ENCODE measurements around the gene BPIFB6.

BPIFB6 gene

GRCh38 chr20:33086052-33086722 lies 54.7 kb downstream of the BPIFB6 start:
- H3K27ac ChIP-seq = no peak overlapping the region
- no peak overlapping the region for H3K9ac ChIP-seq (ENCODE audit: insufficient read length)
- DNase-seq (ENCODE audit: low read depth, low spot score) = no peak
- no peak for TF ChIP-seq EZH2 (IDR thresholded peaks at IDR 0.05)
- TF ChIP-seq FOXP2 (optimal IDR thresholded peaks at IDR 0.05; ENCODE audit: control extremely low read depth, extremely low read length, insufficient read depth) = no peak
- TF ChIP-seq POLR2AphosphoS5 (IDR thresholded peaks at IDR 0.05; ENCODE audit: borderline replicate concordance, low read depth, low read length) = no peak
- H3K4me3 ChIP-seq = no peak overlapping the region
- H3K36me3 ChIP-seq (ENCODE audit: insufficient read depth, low read length) = no peaks in the 10 kb centered on the region
- H3K9me3 ChIP-seq (ENCODE audit: low read depth, low read length) = no peaks in the 10 kb centered on the region

DNA sequence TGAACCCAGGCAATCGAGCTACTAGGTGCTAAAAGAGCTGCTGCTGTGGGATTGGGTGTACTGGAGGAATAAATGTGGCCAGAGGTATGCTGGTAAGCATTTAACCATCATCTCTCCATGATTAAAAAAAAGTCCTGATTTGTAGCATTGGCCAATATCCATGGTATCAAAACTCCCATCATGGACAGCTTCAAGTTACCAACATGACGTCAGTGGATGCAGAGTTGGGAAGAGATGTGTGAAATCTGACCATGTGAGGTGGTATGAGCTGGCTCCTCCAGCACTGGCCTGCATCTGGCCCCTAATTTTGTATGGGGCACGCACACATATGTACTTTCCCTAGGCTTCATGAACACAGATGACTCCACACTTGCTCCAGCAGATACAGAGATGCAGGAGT lies 59.7 kb downstream of the BPIFB6 start:
- H3K9me3 ChIP-seq (ENCODE audit: low read depth, low read length) = no peaks in the 10 kb centered on the region
- H3K4me3 ChIP-seq = no peak overlapping the region
- TF ChIP-seq FOXP2 (optimal IDR thresholded peaks at IDR 0.05; ENCODE audit: control extremely low read depth, extremely low read length, insufficient read depth) (no peak), EZH2 (IDR thresholded peaks at IDR 0.05) (no peak), POLR2AphosphoS5 (IDR thresholded peaks at IDR 0.05; ENCODE audit: borderline replicate concordance, low read depth, low read length) (no peak)
- no peak overlapping the region for H3K9ac ChIP-seq (ENCODE audit: insufficient read length)
- no peak overlapping the region for H3K27ac ChIP-seq
- H3K36me3 ChIP-seq (ENCODE audit: insufficient read depth, low read length) = no peaks in the 10 kb centered on the region
- DNase-seq (ENCODE audit: low read depth, low spot score) = no peak

DNA sequence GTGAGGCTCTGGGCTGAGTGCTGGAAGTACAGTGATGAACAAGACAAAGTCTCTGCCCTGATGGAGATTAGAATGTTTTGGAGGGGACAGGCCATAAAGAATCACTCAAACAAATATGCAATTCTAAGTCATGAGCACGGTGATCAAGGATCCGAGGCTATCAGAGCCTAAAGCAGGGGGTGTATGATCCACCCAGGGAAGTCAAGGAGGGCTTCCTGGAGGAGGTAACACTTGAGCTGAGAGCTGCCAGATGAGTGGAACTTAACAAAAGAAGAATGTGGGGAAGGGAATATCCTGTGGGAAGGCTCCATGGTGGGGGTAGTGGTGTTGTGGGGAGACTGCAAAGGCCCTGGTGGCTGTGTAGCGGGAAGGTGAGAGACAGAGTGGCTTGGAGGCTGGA lies 60.2 kb downstream of the BPIFB6 start:
- Histone ChIP-seq H3K36me3 (ENCODE audit: insufficient read depth, low read length) (no peaks in the 10 kb centered on the region), H3K9ac (ENCODE audit: insufficient read length) (no peak overlapping the region), H3K9me3 (ENCODE audit: low read depth, low read length) (no peaks in the 10 kb centered on the region), H3K27ac (no peak overlapping the region), H3K4me3 (no peak overlapping the region)
- no peak for DNase-seq (ENCODE audit: low read depth, low spot score)
- TF ChIP-seq POLR2AphosphoS5 (IDR thresholded peaks at IDR 0.05; ENCODE audit: borderline replicate concordance, low read depth, low read length) (no peak), FOXP2 (optimal IDR thresholded peaks at IDR 0.05; ENCODE audit: control extremely low read depth, extremely low read length, insufficient read depth) (no peak), EZH2 (IDR thresholded peaks at IDR 0.05) (no peak)

GRCh38 chr20:33092361-33092760 lies 60.9 kb downstream of the BPIFB6 start:
- Histone ChIP-seq H3K9me3 (ENCODE audit: low read depth, low read length) (no peaks in the 10 kb centered on the region), H3K4me3 (no peak overlapping the region), H3K27ac (no peak overlapping the region), H3K36me3 (ENCODE audit: insufficient read depth, low read length) (no peaks in the 10 kb centered on the region), H3K9ac (ENCODE audit: insufficient read length) (no peak overlapping the region)
- no peak for TF ChIP-seq FOXP2 (optimal IDR thresholded peaks at IDR 0.05; ENCODE audit: control extremely low read depth, extremely low read length, insufficient read depth)
- TF ChIP-seq POLR2AphosphoS5 (IDR thresholded peaks at IDR 0.05; ENCODE audit: borderline replicate concordance, low read depth, low read length) = no peak
- no peak for TF ChIP-seq EZH2 (IDR thresholded peaks at IDR 0.05)
- no peak for DNase-seq (ENCODE audit: low read depth, low spot score)

DNA sequence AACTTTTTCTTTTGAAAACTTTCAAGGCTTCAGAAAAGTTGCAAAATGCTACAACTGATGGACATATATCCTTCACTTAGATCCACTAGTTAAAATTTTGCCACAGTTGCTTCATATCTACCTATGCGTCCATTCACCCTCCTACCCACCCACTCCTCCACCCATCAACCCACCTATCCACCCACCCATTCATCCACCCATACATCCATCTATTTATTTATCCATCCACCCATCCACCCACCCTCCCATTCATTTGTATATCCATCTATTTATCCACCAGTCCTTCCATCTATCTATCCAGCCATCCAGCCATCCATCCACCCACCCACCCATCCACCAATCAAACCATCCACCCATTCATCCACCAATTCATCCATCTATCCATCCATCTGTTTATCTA lies 61.6 kb downstream of the BPIFB6 start:
- DNase-seq (ENCODE audit: low read depth, low spot score) = no peak
- TF ChIP-seq EZH2 (IDR thresholded peaks at IDR 0.05) = no peak
- no peak for TF ChIP-seq FOXP2 (optimal IDR thresholded peaks at IDR 0.05; ENCODE audit: control extremely low read depth, extremely low read length, insufficient read depth)
- TF ChIP-seq POLR2AphosphoS5 (IDR thresholded peaks at IDR 0.05; ENCODE audit: borderline replicate concordance, low read depth, low read length) = no peak
- Histone ChIP-seq H3K36me3 (ENCODE audit: insufficient read depth, low read length) (no peaks in the 10 kb centered on the region), H3K4me3 (no peak overlapping the region), H3K9ac (ENCODE audit: insufficient read length) (no peak overlapping the region), H3K27ac (no peak overlapping the region), H3K9me3 (ENCODE audit: low read depth, low read length) (no peaks in the 10 kb centered on the region)

DNA sequence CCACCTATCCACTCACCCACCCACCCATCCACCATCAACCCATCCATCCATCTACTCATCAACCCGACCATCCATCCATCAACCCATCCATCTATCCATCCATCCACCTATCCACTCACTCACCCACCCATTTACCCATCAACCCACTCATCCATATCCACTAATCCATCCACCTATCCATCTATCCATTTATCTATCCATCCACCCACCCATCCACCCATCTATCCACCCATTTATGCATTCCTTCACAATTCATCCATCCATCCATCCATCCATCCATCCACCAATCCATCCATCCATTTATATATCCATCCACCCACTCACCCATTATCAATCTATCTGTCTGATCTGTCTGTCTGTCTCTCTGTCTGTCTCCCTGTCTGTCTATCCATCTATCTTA lies 62.1 kb downstream of the BPIFB6 start:
- no peak for DNase-seq (ENCODE audit: low read depth, low spot score)
- Histone ChIP-seq H3K9ac (ENCODE audit: insufficient read length) (no peak overlapping the region), H3K27ac (no peak overlapping the region), H3K4me3 (no peak overlapping the region), H3K36me3 (ENCODE audit: insufficient read depth, low read length) (no peaks in the 10 kb centered on the region), H3K9me3 (ENCODE audit: low read depth, low read length) (no peaks in the 10 kb centered on the region)
- TF ChIP-seq POLR2AphosphoS5 (IDR thresholded peaks at IDR 0.05; ENCODE audit: borderline replicate concordance, low read depth, low read length) (no peak), EZH2 (IDR thresholded peaks at IDR 0.05) (no peak), FOXP2 (optimal IDR thresholded peaks at IDR 0.05; ENCODE audit: control extremely low read depth, extremely low read length, insufficient read depth) (no peak)

Data from SK-N-MC (cell line).